Measurements from ENCODE around the gene TMC8.
"Not testable (repeated sequence)": the region's sequence is repeated elsewhere in the genome, so short reads cannot be mapped to it uniquely, and the experiment has no call there.

TMC8 gene, protein sequence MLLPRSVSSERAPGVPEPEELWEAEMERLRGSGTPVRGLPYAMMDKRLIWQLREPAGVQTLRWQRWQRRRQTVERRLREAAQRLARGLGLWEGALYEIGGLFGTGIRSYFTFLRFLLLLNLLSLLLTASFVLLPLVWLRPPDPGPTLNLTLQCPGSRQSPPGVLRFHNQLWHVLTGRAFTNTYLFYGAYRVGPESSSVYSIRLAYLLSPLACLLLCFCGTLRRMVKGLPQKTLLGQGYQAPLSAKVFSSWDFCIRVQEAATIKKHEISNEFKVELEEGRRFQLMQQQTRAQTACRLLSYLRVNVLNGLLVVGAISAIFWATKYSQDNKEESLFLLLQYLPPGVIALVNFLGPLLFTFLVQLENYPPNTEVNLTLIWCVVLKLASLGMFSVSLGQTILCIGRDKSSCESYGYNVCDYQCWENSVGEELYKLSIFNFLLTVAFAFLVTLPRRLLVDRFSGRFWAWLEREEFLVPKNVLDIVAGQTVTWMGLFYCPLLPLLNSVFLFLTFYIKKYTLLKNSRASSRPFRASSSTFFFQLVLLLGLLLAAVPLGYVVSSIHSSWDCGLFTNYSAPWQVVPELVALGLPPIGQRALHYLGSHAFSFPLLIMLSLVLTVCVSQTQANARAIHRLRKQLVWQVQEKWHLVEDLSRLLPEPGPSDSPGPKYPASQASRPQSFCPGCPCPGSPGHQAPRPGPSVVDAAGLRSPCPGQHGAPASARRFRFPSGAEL

DNA sequence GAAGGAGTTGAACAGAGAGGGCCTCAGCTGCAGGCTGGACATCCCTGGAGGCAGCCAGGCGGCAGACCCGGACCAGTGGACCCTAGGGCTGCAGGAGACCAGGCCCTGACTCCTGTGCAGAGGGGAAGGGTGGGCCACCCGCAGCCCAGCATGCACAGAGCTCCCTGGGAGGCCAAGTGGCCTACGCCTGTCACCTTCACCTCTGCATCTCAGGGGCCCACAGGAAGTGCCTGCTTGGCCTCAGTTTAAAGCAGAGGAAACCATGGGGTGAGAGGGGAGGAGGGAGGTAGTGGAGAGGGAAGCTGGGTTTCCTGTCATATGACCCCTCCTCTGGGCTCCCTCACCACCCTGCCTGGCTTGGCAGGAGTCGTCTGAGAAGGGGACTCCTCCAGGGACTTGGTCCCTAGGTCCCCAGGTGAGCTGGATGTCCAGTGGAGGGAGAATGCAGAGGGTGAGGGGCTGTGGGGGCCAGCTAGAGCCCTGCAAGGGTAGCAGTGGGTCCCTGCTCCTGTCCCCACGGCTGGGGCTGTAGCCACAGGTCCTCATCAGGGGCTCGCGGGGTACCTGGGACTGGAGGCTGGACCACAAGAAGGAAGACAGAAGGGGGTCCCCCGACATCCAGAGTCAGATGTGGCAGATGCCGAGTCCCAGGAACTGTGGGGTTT is at the start of gene TMC8:
TMC8 (plus strand) TSS at position 335 of the 665 bp plus-strand sequence. CDS start 818 bp downstream, outside the sequence.
- peak; percentile 82 for DNase-seq

DNA sequence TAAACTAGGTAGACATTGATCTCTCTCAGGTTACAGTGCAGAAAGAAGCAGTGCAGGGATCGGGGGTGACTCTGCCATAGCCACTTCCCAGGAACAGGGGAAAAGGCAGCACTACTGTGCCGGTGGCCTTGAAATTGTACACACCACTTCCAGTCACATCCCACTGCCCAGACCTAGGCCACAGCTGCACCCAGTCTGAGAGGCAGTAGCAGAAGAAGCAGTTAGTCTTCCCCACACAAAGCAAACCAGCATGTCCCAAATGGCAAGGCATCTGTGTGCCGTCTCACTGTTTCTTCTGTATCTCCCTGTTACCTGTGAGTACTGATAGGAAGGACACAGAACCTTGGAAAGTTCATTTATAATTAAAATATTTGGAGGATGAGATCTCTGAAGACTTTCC is 49.0 kb upstream of the TMC8 start:
- DNase-seq = no peak

DNA sequence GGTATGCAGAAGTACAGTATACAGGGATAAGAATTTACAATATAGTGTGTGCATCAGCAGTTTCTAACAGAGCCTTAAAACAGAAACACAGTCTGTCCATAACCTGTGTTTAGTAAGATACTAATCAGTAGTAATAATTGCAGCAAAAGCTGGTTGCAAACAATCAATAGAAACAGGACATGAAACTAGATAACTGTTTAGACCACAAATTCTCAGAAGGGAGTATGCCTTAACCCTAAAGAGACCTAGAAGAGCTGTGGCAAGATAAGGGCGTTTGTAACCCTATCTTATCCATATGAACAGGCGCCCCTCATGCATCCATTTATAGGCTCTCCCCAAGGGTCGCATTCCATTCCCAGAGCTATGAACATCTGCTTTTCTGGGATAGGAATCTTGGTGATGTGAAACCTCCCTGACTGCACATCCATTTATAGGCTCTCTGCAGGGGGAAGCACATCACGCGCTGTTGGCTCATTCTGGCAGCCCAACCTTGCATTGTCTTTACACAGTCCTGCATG is 48.2 kb upstream of the TMC8 start:
- not testable (repeated sequence) for DNase-seq

DNA sequence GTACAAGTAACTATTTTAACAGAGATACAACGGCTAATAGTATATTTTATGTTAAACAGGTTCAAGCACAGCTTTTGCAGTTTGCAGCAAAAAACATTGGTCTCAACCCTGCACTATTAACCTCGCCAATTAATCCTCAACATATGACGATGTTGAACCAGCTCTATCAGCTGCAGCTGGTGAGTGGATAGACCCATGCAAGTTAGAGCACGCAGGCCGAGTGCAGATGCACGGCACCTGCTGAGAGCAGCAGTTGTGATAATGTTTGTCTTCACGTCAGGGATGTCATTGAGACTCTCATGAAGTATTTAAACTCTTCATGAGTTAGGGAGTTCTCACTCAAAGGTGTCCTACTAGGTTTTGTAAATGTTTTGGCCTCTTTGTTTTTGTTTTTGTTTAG is 47.6 kb upstream of the TMC8 start:
- DNase-seq = no peak

DNA sequence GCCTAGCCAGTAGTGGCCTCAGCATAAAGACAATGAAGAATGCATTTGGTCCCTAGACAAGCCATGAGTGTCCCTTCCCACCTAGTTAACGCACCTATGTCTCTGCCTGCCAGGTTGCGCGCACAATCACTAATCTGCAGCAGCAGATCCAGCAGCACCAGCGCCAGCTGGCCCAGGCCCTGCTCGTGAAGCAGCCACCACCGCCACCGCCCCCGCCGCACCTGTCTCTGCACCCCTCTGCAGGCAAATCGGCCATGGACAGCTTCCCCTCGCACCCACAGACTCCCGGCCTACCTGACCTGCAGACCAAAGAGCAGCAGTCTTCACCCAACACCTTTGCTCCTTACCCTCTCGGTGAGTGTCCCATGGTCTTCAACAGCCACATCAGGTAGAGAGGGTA is 43.8 kb upstream of the TMC8 start:
- no peak for DNase-seq

DNA sequence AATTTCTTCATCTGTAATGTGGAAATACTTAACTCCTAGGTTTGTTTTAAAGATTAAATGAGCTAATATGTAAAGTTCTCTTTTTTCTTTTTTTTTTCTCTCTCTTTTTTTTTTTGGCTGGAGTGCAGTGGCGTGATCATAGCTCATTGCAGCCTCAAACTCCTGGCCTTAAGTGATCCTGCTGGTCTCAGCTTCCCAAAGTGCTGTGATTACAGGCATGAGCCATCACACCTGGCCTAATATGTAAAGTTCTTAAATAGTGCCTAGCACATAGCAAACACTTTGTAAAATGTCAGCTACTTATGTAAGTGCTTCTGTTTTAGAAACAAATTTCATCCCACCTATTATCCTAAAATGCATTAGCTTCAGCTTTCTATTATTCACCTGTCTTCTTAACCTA is 42.0 kb upstream of the TMC8 start:
- DNase-seq = no peak

DNA sequence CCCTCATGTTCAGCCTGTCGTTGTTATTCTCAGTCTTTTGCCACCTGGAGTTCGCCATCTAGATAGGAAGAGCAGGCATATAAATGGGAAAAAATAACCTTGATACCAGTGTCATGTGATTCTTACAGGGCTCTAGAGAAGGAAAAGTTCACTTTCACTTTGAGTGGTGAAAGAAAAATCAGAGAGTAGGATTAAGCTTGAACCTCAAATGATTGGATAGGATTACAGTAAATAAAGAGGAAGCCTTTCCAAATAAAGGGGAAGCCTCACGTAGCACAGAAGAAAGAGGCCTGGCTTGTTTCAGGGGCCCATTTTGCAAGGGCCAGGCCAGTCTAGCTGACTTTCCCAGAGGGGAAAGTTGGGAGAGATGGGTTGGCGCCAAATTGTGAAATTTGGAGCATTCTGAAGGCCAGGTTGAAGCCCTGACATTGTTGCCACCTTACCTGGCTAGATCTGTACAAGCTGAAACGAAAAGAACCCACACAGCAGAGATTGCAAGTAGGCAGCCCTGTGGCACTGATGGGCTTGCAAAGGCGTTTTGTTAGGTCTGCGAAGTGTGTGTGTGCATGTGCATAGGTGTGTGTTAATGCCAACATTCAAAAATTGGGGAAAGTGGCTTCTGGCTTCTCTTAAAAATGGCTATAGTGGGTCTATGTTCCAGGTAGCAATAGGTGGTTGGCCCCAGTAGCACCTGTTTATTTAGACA is 40.8 kb upstream of the TMC8 start:
- DNase-seq = no peak

DNA sequence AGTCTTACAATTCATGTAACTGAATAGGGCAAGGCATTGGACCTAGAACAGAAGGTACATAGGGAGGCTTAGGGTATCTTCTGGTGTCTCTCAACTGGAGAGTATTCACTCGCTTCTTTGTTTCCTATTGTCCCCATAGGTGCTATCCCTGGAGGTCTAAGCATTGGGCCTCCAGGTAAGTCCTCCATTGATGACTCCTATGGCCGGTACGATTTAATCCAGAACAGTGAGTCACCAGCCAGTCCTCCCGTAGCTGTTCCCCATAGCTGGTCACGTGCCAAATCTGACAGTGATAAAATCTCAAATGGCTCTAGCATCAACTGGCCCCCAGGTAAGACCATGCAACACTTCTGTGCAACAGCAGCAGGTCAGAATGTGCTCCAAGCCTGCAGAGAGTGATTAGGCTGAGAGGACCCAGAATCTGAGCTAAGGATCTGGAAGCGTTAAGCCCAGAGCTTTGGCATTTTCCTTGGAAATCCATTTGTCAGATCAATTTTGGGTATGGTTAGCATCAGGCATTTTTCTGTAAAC is 37.7 kb upstream of the TMC8 start:
- DNase-seq = no peak

DNA sequence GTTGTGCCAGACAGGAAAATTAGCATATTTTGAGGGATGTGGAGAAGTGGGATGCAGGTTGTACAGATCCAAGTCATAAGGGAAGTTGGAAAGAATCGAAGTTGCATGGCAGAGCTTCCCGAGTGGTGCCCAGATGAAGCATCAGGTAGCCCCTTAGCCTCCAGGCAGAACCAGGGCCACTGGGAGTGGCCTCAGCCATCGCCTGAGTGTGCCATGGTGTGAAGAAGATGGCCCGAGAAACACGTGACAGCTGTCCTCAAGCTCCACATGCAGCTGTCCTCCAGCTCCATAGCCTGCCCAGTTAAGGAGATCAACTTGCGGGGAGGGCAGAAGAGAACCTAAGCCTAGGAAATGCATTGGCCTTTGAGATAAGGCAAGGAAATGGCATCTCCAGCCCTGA is 35.5 kb upstream of the TMC8 start:
- no peak for DNase-seq

DNA sequence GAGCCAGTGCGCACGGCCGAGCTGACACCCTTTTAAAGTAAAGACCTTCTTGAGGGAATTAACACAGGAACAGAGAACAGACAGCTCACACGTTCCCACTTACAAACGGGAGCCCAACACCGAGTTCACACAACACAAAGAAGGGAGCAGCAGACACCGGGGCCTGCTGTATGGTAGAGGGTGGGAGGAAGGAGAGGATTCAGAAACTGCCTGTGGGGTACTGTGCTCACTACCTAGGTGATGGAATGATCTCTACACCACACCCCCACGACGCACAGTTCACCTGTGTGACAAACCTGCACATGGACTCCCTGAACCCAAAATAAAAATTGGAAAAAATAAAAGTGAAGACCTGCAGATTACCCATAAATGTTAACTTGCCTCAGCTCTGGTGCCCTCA is 34.5 kb upstream of the TMC8 start:
- no peak for DNase-seq

DNA sequence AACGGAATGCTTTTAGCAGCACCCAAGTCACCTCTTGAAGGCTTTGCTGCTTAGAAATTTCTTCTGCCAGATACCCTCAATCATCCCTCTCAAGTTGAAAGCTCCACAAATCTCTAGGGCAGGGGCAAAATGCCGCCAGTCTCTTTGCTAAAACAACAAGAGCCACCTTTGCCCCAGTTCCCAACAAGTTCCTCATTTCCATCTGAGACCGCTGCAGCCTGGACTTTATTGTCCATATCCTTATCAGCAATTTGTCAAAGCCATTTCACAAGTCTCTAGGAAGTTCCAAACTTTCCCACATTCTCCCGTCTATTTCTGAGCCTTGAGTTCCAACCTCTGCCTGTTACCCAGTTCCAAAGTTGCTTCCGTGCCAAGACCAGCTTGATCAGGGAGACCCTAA is 29.5 kb upstream of the TMC8 start:
- no peak for DNase-seq

DNA sequence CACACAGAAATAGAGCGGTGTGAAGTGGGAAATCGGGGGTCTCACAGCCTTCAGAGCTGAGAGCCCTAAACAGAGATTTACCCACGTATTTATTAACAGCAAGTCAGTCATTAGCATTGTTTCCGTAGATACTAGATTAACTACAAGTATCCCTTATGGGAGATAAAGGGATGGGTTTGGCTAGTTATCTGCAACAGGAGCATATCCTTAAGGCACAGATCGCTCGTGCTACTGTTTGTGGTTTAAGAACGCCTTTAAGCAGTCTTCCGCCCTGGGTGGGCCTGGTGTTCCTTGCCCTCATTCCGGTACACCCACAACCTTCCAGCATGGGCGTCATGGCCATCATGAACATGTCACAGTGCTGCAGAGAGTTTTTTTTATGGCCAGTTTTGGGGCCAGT is 29.0 kb upstream of the TMC8 start:
- DNase-seq = no peak

DNA sequence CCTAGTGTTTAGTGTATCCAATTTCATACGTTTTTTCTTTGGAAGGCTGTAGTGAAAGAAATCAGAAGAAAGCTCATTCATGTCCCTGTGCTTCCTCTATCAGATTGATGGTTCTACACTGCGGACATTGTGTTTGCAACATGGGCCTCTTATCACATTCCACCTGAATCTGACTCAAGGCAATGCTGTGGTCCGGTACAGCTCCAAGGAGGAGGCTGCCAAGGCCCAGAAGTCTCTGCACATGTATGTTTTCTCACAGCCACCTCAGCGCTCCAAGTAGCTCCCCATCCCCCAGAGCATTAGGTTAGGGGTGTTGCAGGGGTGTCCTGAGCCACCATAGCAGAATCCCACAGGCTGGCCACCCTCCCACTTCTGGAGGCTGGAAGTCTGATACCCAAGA is 27.3 kb upstream of the TMC8 start:
- DNase-seq = no peak

DNA sequence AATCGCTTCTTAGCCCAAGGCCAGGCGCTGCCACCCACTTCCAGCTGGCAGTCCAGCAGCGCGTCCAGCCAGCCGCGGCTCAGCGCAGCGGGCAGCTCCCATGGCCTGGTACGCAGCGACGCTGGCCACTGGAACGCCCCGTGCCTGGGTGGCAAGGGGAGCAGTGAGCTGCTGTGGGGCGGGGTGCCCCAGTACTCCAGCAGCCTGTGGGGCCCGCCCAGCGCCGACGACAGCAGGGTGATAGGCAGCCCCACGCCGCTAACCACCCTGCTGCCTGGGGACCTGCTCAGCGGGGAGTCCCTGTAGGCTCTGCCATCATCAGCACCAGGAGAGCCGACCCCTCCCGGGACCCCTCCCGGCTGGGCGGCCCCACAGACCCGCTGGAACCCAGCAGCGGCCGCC is 26.0 kb upstream of the TMC8 start:
- no peak for DNase-seq

DNA sequence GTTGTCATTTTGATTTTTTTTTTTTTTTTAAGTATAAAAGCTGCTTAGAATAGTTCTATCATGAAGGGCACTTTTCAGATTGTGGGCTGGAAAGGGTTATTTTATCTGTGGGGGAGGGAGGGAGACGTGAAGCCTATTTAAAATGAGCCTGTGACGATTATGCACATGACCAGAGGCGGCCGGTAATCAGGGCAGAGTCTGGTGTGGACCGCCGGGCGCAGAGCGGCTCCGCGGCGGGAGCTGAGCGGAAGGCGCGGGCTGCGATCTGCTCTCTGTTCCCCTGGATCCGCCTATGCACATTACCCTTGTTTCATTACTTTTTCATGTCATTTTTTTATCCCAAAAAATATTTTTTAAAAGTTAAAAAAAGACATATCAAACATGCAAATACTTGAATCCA is 25.5 kb upstream of the TMC8 start:
- no peak for DNase-seq

DNA sequence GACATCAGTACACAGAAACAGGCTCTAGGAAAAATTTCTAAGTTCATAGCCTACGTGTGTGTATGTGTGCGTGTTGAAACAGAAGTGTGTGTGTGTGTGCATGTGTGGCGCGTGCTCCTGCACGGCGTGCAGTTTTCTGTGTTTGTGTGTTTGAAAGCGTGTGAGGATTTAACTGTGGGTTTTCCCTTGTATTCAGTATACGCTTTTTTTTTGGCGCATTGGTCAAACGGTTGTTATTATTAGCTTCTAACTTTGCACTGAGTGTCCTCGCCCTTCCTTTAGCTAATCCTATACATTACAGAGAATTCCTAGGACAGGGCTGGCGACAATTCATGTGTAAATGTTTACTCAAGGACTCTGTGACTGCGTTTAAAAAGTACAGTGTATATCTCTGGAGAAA is 25.0 kb upstream of the TMC8 start:
- DNase-seq = no peak

DNA sequence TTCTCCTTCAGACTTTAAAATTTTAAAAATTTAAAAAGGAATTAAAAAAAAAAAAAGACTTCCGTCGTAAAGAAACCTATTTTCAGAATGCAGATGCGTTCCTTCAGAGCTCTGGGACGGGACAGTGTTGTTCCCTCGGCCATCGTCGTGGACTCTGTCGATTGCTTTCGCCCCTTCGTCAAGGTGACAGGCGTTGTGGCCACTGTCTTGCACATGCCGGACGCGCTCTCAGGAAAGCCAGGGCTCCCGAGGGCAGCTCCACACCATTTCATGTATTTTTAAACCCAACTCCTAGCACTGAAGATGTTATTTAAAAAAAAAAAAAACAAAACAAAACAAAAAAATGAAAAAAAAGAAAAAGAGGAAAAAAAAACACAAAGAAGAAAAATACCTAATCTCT is 24.4 kb upstream of the TMC8 start:
- DNase-seq = no peak

DNA sequence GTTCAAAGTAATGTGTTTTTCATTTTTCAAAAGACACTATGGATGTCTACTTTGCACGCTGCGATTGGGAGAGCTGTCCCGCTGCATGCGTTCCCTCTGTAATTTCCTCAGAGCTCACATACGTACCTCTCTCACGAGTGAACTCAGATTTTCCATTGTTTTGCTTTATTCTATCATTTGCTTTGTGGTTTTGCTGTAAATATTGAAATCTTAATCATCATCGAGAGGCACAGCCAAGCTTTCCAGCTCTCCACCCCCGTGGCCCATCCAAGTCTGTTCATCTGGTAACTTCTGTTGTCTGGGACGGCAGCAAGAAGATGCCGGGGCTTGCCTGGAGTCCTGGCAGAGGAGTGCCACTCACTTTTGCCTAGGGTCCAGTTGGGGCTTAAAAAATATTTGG is 23.1 kb upstream of the TMC8 start:
- no peak for DNase-seq

DNA sequence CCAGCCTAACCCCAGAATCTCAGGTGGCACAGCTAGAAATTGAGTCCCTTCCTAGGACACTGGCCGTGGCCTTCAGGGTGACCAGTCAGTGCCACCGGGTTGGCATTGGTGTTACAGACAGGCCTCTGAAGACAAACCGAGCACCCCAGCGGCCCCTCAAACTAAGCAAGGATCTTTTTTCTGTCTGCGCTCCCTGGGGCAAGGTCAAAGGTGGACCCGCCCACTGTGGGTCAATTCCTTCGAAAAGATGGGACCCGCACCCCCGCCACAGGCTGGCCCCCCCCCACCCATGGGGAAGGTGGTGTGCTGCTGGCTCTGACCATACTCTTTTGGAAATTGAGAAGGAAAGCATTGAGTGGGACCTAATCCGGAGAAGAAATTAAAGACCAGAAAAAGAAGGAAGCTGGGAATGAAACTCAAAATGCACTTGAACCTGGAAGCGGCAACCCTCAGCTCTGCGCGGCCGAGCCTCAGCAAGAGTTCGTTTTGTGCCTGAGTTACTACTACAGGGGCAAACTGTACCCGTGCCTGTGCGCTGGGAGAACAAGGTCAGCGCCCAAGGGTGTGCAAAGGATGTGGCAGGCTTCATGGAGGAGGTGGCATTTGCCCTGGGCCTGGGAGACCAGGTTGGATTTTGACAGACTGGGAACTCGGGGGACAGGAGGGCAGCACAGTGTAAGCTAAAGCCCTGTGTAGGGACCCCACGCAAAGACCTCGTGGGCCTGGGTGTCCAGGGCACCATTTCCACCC is 22.4 kb upstream of the TMC8 start:
- DNase-seq = no peak

DNA sequence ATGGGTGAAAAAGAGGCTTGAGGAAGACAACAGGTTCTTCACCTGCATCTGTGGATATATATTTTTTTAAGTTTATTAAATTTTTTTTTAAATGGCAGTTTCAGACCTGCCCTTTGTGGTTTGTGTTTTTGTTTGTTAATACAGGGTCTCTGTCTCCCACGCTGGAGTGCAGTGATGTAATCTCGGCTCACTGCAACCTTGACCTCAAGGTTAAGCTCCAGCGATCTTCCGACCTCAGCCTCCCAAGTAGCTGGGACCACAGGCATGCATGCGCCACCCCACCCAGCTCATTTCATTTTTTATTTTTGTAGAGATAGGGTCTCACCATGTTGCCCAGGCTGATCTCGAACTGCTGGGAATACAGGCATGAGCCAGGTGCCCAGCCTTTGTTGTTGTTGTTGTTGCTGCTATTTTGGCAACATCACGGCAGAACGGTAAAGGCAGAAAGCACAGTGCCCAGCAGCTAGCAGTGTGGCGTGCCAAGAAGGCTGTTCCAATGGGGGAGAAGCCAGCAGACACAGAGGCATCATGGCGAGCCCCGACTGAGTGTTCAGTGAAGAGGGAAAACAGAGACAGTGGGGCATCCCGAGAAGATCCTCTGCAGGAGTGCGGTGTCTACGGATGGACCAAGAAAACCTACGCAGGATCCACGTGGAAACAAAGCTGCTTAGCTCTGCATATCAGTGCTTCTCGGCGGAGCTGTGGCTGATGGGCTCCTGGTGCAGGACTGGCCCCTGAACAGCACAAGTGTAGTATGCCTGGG is 21.7 kb upstream of the TMC8 start:
- DNase-seq = no peak

DNA sequence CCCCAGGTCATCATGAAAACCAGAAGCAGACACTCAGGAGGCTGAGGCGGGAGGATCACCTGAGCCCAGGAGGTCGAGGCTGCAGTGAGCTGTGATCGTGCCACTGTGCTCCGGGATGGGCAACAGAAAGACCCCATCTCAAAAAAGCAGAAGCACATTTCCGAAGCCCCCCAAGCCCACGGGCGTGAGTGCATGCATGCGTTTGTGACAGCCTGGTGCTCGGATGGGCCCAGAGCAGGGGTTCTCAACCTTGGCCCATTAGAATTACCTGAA is 21.1 kb upstream of the TMC8 start:
- DNase-seq = no peak
